ENCODE results near the gene ARID5A. TPM values are rescaled to one million over a fixed set of nuclear protein-coding genes. Genes with fewer than 3 reads are reported as not detected.
A peak's percentile ranks its signal among the peaks of the same experiment; 100 is the strongest.
"Not testable (repeated sequence)": the region's sequence is repeated elsewhere in the genome, so short reads cannot be mapped to it uniquely, and the experiment has no call there.

Gene ARID5A
- total RNA-seq, 1 donor from 2014 or later = 32.8 TPM

- no peak for DNase-seq
- no peak for ATAC-seq
- Histone ChIP-seq H3K27ac (no peak overlapping the region), H3K9me3 (no peaks in the 10 kb centered on the region), H3K4me3 (no peak overlapping the region), H3K36me3 (peaks cover 41% of the 10 kb centered on the region), H3K27me3 (no peaks in the 10 kb centered on the region), H3K4me1 (peaks cover 9% of the 10 kb centered on the region)
- intact Hi-C loops (cut with DNase I) = no loop called here
- TF ChIP-seq CTCF (IDR thresholded peaks at IDR 0.05) = no peak
These were observed 16.8 kb downstream of the ARID5A start for GRCh38 chr2:96553176-96553956.

GRCh38 chr2:96553957-96554292 is 17.4 kb downstream of the ARID5A start:
- H3K9me3 ChIP-seq; H3K27me3 ChIP-seq; intact Hi-C loops (cut with DNase I); H3K4me1 ChIP-seq; H3K4me3 ChIP-seq; H3K27ac ChIP-seq; ATAC-seq; DNase-seq: not testable (repeated sequence)
- peaks cover 36% of the 10 kb centered on the region for H3K36me3 ChIP-seq

GRCh38 chr2:96554293-96555145 is 18.0 kb downstream of the ARID5A start:
- peak; percentile 96 for TF ChIP-seq CTCF (IDR thresholded peaks at IDR 0.05)
- no peak overlapping the region for H3K27ac ChIP-seq
- peaks cover 9% of the 10 kb centered on the region for H3K4me1 ChIP-seq
- H3K9me3 ChIP-seq = no peaks in the 10 kb centered on the region
- H3K4me3 ChIP-seq = no peak overlapping the region
- peaks cover 30% of the 10 kb centered on the region for H3K36me3 ChIP-seq
- intact Hi-C loops (cut with DNase I) = no loop called here
- DNase-seq (peak; percentile 85), ATAC-seq (peak; percentile 79)
- no peaks in the 10 kb centered on the region for H3K27me3 ChIP-seq

GRCh38 chr2:96555146-96555610 is 18.6 kb downstream of the ARID5A start:
- peaks cover 23% of the 10 kb centered on the region for H3K36me3 ChIP-seq
- ATAC-seq (no peak), DNase-seq (no peak)
- H3K27ac ChIP-seq = no peak overlapping the region
- H3K27me3 ChIP-seq = no peaks in the 10 kb centered on the region
- peaks cover 9% of the 10 kb centered on the region for H3K4me1 ChIP-seq
- TF ChIP-seq CTCF (IDR thresholded peaks at IDR 0.05) = no peak
- no peaks in the 10 kb centered on the region for H3K9me3 ChIP-seq
- no peak overlapping the region for H3K4me3 ChIP-seq
- intact Hi-C loops (cut with DNase I) = no loop called here

- Histone ChIP-seq H3K27ac (no peak overlapping the region), H3K9me3 (no peaks in the 10 kb centered on the region), H3K4me1 (peaks cover 9% of the 10 kb centered on the region), H3K4me3 (no peak overlapping the region), H3K27me3 (no peaks in the 10 kb centered on the region), H3K36me3 (peaks cover 8% of the 10 kb centered on the region)
- DNase-seq (no peak), ATAC-seq (peak; percentile 32)
- no peak for TF ChIP-seq CTCF (IDR thresholded peaks at IDR 0.05)
- intact Hi-C loops (cut with DNase I) = no loop called here
These were observed 20.1 kb downstream of the ARID5A start for GRCh38 chr2:96556441-96557330.

- DNase-seq; H3K4me3 ChIP-seq; H3K36me3 ChIP-seq; H3K27me3 ChIP-seq; intact Hi-C loops (cut with DNase I); H3K9me3 ChIP-seq; ATAC-seq; H3K4me1 ChIP-seq; H3K27ac ChIP-seq: not testable (repeated sequence)
These were observed 20.9 kb downstream of the ARID5A start for GRCh38 chr2:96557421-96557820.

Measured in upper lobe of right lung (tissue), 1 donor.